Prostate gland (tissue), 2 donors: ENCODE measurements around the gene BANP.

Experiments used
- CTCF ChIP-seq, 4 experiments: fragments of 200-600 bp in 2 of 4; fragments of 450-650 bp in 2 of 4; sonication (generic) in 2 of 4; IDR thresholded peaks; 1 replicate in 3 of 4; 2 replicates in 1 of 4; pipeline ENCODE4 v1.5.1; 2016 to 2019; ENCODE audit warnings: antibody characterized with exemption in 4 of 4, mild to moderate bottlenecking in 2 of 4, moderate library complexity in 2 of 4
- POLR2A ChIP-seq: fragments of 450-650 bp; IDR thresholded peaks from one replicate; pipeline ENCODE4 v1.6.1; 2016; ENCODE audit warnings: antibody characterized with exemption, mild to moderate bottlenecking
- POLR2AphosphoS5 ChIP-seq: sonication (generic); formaldehyde crosslinking; IDR thresholded peaks from one replicate; pipeline ENCODE4 v1.6.1; 2017; ENCODE audit warnings: antibody characterized with exemption

- TF ChIP-seq CTCF (IDR thresholded peaks at IDR 0.05) (no peak), POLR2A (no peak), POLR2AphosphoS5 (no peak)
Measured at GRCh38 chr16:87931504-87931903, 19.7 kb upstream of the BANP start.
